Measurements from ENCODE around the gene ST6GALNAC3. TPM values are rescaled to one million over a fixed set of nuclear protein-coding genes. Genes with fewer than 3 reads are reported as not detected.

Gene ST6GALNAC3
- total RNA-seq, 4 donors from 2014 or later, result 0.79 to 5.3 (median 1.6) TPM

GRCh38 chr1:76294482-76295194 is 220.1 kb downstream of the ST6GALNAC3 start:
- no peak for TF ChIP-seq CTCF (IDR thresholded peaks at IDR 0.05)
- no peak for TF ChIP-seq EP300 (IDR thresholded peaks at IDR 0.05)
- no peak for TF ChIP-seq POLR2A (IDR thresholded peaks at IDR 0.05)
- TF ChIP-seq POLR2AphosphoS5 (IDR thresholded peaks at IDR 0.05), result no peak
- Histone ChIP-seq H3K27ac (no peak overlapping the region), H3K4me3 (peak overlapping the region; percentile 10), H3K36me3 (no peaks in the 10 kb centered on the region), H3K9me3 (no peaks in the 10 kb centered on the region), H3K4me1 (no peaks in the 10 kb centered on the region), H3K27me3 (no peaks in the 10 kb centered on the region)
- DNase-seq (ENCODE audit: low spot score in 2 of 2), result no peak
- WGBS, result 75% methylated on average over 5 of the region's 5 CpGs

GRCh38 chr1:76298399-76298798 is 223.9 kb downstream of the ST6GALNAC3 start:
- no peak for TF ChIP-seq POLR2A (IDR thresholded peaks at IDR 0.05)
- TF ChIP-seq POLR2AphosphoS5 (IDR thresholded peaks at IDR 0.05), result no peak
- no peak for TF ChIP-seq EP300 (IDR thresholded peaks at IDR 0.05)
- TF ChIP-seq CTCF (IDR thresholded peaks at IDR 0.05), result no peak
- no peaks in the 10 kb centered on the region for H3K9me3 ChIP-seq
- H3K4me3 ChIP-seq, result no peak overlapping the region
- H3K4me1 ChIP-seq, result no peaks in the 10 kb centered on the region
- no peaks in the 10 kb centered on the region for H3K27me3 ChIP-seq
- H3K27ac ChIP-seq, result no peak overlapping the region
- DNase-seq (ENCODE audit: low spot score in 2 of 2), result no peak
- no peaks in the 10 kb centered on the region for H3K36me3 ChIP-seq
- 53% methylated on average over 4 of the region's 4 CpGs for WGBS

GRCh38 chr1:76299036-76299435 is 224.5 kb downstream of the ST6GALNAC3 start:
- H3K4me3 ChIP-seq, result no peak overlapping the region
- WGBS, result 93% methylated on average over 3 of the region's 3 CpGs
- DNase-seq (ENCODE audit: low spot score in 2 of 2), result no peak

GRCh38 chr1:76300556-76300955 is 226.0 kb downstream of the ST6GALNAC3 start:
- no peak overlapping the region for H3K27ac ChIP-seq
- H3K27me3 ChIP-seq, result no peaks in the 10 kb centered on the region
- no peaks in the 10 kb centered on the region for H3K9me3 ChIP-seq
- no peak overlapping the region for H3K4me3 ChIP-seq
- DNase-seq (ENCODE audit: low spot score in 2 of 2), result no peak
- no peaks in the 10 kb centered on the region for H3K4me1 ChIP-seq
- WGBS, result 84% methylated on average over 3 of the region's 3 CpGs
- no peak for TF ChIP-seq CTCF (IDR thresholded peaks at IDR 0.05)
- TF ChIP-seq EP300 (IDR thresholded peaks at IDR 0.05), result no peak
- TF ChIP-seq POLR2A (IDR thresholded peaks at IDR 0.05), result no peak
- no peak for TF ChIP-seq POLR2AphosphoS5 (IDR thresholded peaks at IDR 0.05)
- no peaks in the 10 kb centered on the region for H3K36me3 ChIP-seq

More at GRCh38 chr1:76299036-76299435, 224.5 kb downstream of the ST6GALNAC3 start:
- TF ChIP-seq POLR2AphosphoS5 (IDR thresholded peaks at IDR 0.05) (no peak), POLR2A (IDR thresholded peaks at IDR 0.05) (no peak), CTCF (IDR thresholded peaks at IDR 0.05) (no peak), EP300 (IDR thresholded peaks at IDR 0.05) (no peak)
- H3K27me3 ChIP-seq, result no peaks in the 10 kb centered on the region
- H3K36me3 ChIP-seq, result no peaks in the 10 kb centered on the region
- no peaks in the 10 kb centered on the region for H3K4me1 ChIP-seq
- H3K27ac ChIP-seq, result no peak overlapping the region
- no peaks in the 10 kb centered on the region for H3K9me3 ChIP-seq

- Histone ChIP-seq H3K4me3 (no peak overlapping the region), H3K36me3 (no peaks in the 10 kb centered on the region), H3K9me3 (no peaks in the 10 kb centered on the region), H3K27me3 (no peaks in the 10 kb centered on the region), H3K4me1 (no peaks in the 10 kb centered on the region), H3K27ac (no peak overlapping the region)
- WGBS, result 58% methylated on average over 5 of the region's 5 CpGs
- TF ChIP-seq CTCF (IDR thresholded peaks at IDR 0.05) (no peak), EP300 (IDR thresholded peaks at IDR 0.05) (no peak), POLR2AphosphoS5 (IDR thresholded peaks at IDR 0.05) (no peak), POLR2A (IDR thresholded peaks at IDR 0.05) (no peak)
- DNase-seq (ENCODE audit: low spot score in 2 of 2), result no peak
Observed at GRCh38 chr1:76302711-76303339, 228.3 kb downstream of the ST6GALNAC3 start.
